ENCODE results near the gene MICALL2. TPM values are rescaled to one million over a fixed set of nuclear protein-coding genes. Genes with fewer than 3 reads are reported as not detected.

The MICALL2 gene
- total RNA-seq, 2 donors from 2014 or later, result 1.8 to 5.1 TPM

- no peak for ATAC-seq (replicated peaks)
- Mint-ChIP-seq H3K9me3 (peaks cover 3% of the 10 kb centered on the region), H3K36me3 (ENCODE audit: low read depth) (no peaks in the 10 kb centered on the region), H3K27ac (no peak overlapping the region), H3K4me3 (no peak overlapping the region), H3K27me3 (peaks cover 43% of the 10 kb centered on the region), H3K4me1 (peaks cover 7% of the 10 kb centered on the region)
Measured at GRCh38 chr7:1402791-1403637, 56.3 kb downstream of the MICALL2 start.

DNA sequence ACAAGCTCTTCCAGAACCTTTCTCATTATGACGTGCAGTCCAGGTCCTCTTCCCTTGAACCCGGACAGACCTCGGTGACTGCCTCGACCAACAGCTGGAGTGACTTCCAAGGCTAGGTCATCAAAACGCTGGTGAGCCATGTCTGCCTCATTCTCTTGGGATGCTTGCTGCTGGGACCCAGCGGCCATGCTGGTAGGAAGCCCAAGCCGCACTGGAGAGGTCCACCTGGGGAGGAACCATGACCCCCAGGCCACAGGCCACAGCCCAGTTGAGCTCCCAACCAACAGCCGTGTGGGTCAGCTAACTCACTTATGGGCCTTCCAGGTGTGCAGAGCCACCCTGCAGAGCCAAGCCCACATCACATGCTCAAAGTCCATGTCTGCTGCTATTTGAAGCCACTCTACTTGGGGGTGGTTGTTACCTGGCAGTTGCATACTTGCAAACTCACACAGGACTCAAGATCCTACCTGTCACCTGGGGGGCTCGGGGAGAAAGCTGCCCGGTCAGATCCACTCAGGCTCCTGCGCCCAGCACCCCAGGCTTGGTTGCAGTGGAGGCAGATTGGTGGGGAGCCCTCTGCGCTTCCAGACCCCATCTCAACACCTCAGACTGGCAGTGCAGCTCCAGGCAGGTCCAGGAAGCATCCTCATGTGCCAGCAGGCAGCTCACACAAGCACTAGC lies 57.0 kb downstream of the MICALL2 start:
- no peak overlapping the region for H3K4me3 Mint-ChIP-seq
- H3K4me1 Mint-ChIP-seq, result peaks cover 7% of the 10 kb centered on the region
- H3K27me3 Mint-ChIP-seq, result peaks cover 48% of the 10 kb centered on the region
- no peak overlapping the region for H3K27ac Mint-ChIP-seq
- peaks cover 3% of the 10 kb centered on the region for H3K9me3 Mint-ChIP-seq
- no peaks in the 10 kb centered on the region for H3K36me3 Mint-ChIP-seq (ENCODE audit: low read depth)
- no peak for ATAC-seq (replicated peaks)

- Mint-ChIP-seq H3K36me3 (ENCODE audit: low read depth) (no peaks in the 10 kb centered on the region), H3K4me1 (peaks cover 7% of the 10 kb centered on the region), H3K9me3 (peaks cover 3% of the 10 kb centered on the region), H3K27me3 (peaks cover 50% of the 10 kb centered on the region), H3K27ac (no peak overlapping the region), H3K4me3 (no peak overlapping the region)
- no peak for ATAC-seq (replicated peaks)
Measured at GRCh38 chr7:1401011-1401410, 58.3 kb downstream of the MICALL2 start.

- Mint-ChIP-seq H3K4me1 (peaks cover 7% of the 10 kb centered on the region), H3K27me3 (peaks cover 50% of the 10 kb centered on the region), H3K27ac (no peak overlapping the region), H3K4me3 (no peak overlapping the region), H3K36me3 (ENCODE audit: low read depth) (no peaks in the 10 kb centered on the region), H3K9me3 (peaks cover 3% of the 10 kb centered on the region)
- no peak for ATAC-seq (replicated peaks)
Measured at GRCh38 chr7:1400371-1400770, 58.9 kb downstream of the MICALL2 start.

DNA sequence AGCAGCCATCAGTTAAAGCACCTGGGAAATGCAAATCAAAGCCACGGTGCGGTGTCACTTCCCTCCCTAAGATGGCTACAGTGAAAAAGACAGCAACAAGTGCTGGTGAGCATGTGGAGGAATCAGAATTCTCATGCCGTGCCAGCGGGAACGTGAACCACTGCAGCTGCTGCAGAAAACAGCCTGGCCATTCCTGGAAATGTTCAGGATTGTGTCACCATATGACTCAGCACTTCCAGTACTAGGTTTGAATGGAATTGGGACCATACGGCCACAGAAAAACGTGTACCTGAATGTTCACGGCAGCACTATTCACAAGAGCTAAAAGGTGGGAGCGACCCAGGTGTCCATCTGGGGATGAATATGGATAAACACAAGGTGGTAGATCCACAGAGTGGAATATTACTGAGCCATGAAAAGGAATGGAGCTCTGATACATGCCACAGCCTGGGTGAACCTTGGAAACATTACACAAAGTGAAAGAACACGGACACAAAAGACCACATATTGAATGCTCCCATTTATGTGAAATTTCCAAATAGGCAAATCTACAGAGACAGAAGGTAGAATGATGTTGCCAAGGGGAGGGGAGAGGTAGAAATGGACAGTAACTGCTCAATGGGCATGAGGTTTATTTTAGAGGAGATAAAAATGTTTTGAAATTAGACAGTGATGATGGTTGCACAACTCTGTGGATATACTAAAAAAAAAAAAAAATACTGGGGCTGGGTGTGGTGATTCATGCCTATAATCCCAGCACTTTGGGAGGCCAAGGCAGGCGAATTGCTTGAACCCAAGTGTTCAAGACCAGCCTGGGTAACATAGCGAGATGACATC lies 61.6 kb downstream of the MICALL2 start:
- Mint-ChIP-seq H3K27me3 (peaks cover 38% of the 10 kb centered on the region), H3K27ac (no peak overlapping the region), H3K4me1 (no peaks in the 10 kb centered on the region), H3K4me3 (no peak overlapping the region), H3K36me3 (ENCODE audit: low read depth) (no peaks in the 10 kb centered on the region), H3K9me3 (peaks cover 3% of the 10 kb centered on the region)
- ATAC-seq (replicated peaks), result no peak

DNA sequence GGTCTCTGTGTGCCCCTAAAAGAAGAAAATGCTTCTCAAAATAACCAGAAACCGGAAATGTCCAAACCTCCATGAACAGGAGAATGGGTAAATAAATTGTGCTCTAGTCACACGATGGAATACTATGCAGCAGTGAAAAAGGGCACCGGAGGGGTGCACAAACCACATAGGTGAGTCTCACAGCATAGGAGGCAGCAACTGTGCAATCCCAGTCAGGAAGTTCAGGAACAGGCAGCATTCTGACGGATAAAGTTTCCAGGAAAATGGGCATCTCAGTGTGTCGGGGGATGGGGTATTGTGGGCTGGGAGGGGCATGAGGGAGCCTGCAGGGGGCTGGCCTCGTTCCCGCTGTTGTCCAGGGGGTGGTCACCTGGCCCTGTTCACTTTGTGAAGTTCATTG lies 63.1 kb downstream of the MICALL2 start:
- Mint-ChIP-seq H3K9me3 (no peaks in the 10 kb centered on the region), H3K36me3 (ENCODE audit: low read depth) (no peaks in the 10 kb centered on the region), H3K27me3 (peaks cover 27% of the 10 kb centered on the region), H3K4me1 (no peaks in the 10 kb centered on the region), H3K4me3 (no peak overlapping the region), H3K27ac (no peak overlapping the region)
- ATAC-seq (replicated peaks), result no peak

DNA sequence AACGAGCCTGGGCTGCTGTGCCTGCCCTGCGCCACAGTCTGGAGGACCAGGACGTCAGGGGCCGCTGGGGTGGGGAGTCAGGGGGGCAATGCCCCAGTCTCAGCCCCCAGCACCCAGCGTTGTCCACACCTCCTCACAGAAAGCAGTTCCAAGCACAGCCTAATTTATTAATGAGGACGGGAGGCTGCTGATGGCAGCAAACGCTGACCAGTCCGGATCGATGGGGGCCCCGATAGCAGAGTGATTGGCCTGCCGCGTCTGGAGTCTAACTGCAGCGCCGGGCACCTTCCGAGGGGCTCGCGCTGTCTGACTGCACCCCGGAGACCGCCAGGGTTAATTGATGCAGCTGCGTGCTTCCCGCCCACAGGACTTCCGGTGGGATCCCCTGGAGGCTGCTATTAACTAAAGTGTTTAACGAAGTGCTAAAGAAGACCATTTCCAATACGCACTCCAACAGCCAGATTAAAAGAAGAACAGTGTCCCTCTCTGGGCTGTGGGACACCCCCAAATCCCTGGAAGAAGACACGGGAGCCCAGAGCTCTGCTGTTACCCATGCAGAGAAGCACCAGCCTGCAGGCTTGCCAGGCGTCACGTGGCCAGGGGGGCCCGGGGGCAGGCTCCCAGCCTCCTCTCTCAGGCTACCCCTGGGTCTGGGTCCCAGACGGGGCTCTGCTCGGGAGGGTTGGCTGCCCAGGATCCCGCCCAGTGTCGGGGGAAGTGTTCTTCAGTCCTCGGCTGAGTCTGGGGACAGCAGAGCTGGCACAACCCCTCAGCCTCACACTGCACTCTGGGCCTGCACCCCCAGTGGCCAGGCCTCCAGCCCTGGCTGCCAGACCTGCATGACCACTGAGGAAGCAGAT lies 63.8 kb downstream of the MICALL2 start:
- ATAC-seq (replicated peaks), result no peak
- Mint-ChIP-seq H3K36me3 (ENCODE audit: low read depth) (no peaks in the 10 kb centered on the region), H3K9me3 (no peaks in the 10 kb centered on the region), H3K27ac (no peak overlapping the region), H3K27me3 (peaks cover 22% of the 10 kb centered on the region), H3K4me1 (no peaks in the 10 kb centered on the region), H3K4me3 (no peak overlapping the region)

DNA sequence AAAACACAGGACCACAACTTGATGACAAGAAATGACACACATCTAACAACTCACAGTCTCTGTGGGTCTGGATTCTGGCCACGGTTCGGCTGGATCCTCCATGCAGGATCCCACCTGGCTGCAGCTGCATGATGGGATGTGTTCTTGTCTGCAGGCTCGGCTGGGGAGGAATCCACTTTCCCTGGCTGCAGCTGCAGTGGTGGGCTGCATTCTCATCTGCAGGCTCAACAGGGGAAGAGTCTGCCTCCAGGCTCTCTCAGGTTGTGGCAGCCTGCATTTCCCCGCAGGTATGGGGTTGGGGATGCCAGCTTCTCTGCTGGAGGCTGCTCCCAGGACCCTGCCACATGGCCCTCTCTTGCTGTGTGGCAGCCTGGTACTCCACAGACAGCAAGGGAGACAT lies 64.9 kb downstream of the MICALL2 start:
- ATAC-seq (replicated peaks), result no peak
- peaks cover 21% of the 10 kb centered on the region for H3K27me3 Mint-ChIP-seq

DNA sequence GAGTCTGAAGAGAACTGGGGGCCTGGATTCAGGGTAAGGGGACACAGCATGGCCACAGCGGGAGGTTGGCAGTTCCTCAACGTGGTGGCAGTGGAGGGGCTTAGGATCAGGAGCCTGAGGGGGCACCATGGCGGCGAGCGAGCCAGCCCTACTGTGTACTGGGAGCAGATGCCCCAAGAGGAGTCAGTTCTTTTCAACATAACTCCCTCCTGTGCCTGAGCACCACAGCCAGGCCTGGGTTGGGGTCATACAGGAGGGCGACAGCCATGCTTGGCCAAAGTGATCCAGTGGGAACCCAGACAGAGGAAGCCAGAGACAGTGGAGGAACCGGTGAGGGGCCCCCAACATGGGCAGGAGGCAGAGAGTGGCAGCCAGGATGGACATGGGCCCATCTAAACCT lies 65.8 kb downstream of the MICALL2 start:
- Mint-ChIP-seq H3K36me3 (ENCODE audit: low read depth) (no peaks in the 10 kb centered on the region), H3K4me3 (no peak overlapping the region), H3K27ac (no peak overlapping the region), H3K27me3 (peaks cover 19% of the 10 kb centered on the region), H3K9me3 (no peaks in the 10 kb centered on the region), H3K4me1 (no peaks in the 10 kb centered on the region)
- ATAC-seq (replicated peaks), result no peak

More for the DNA sequence above, 64.9 kb downstream of the MICALL2 start:
- Mint-ChIP-seq H3K27ac (no peak overlapping the region), H3K36me3 (ENCODE audit: low read depth) (no peaks in the 10 kb centered on the region), H3K9me3 (no peaks in the 10 kb centered on the region), H3K4me3 (no peak overlapping the region), H3K4me1 (no peaks in the 10 kb centered on the region)

DNA sequence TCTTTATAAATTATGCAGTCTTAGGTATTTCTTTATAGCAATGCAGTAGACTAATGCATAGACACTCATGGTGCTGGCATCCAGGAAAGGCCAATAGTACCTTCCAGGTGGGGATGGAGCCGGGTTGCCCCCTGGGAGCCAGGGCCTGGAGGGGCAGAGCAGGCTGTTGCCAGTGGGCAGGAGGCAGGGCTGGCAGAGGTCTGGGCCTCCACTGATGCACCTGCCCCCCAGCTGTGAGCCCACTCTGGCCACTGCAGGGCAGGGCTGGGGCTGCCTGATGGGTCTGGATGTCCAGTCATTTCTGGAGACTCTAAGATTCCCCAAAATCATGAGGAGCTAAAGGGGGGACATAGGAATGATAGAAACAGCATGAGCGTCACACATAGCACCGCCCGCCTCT lies 66.7 kb downstream of the MICALL2 start:
- no peak for ATAC-seq (replicated peaks)
- Mint-ChIP-seq H3K36me3 (ENCODE audit: low read depth) (no peaks in the 10 kb centered on the region), H3K4me3 (no peak overlapping the region), H3K27me3 (peaks cover 14% of the 10 kb centered on the region), H3K4me1 (no peaks in the 10 kb centered on the region), H3K9me3 (no peaks in the 10 kb centered on the region), H3K27ac (no peak overlapping the region)

GRCh38 chr7:1391449-1391848 lies 67.8 kb downstream of the MICALL2 start:
- H3K27me3 Mint-ChIP-seq, result peaks cover 8% of the 10 kb centered on the region
- H3K9me3 Mint-ChIP-seq, result no peaks in the 10 kb centered on the region
- no peak overlapping the region for H3K27ac Mint-ChIP-seq
- no peak for ATAC-seq (replicated peaks)
- H3K4me3 Mint-ChIP-seq, result no peak overlapping the region
- H3K36me3 Mint-ChIP-seq (ENCODE audit: low read depth), result no peaks in the 10 kb centered on the region
- no peaks in the 10 kb centered on the region for H3K4me1 Mint-ChIP-seq

DNA sequence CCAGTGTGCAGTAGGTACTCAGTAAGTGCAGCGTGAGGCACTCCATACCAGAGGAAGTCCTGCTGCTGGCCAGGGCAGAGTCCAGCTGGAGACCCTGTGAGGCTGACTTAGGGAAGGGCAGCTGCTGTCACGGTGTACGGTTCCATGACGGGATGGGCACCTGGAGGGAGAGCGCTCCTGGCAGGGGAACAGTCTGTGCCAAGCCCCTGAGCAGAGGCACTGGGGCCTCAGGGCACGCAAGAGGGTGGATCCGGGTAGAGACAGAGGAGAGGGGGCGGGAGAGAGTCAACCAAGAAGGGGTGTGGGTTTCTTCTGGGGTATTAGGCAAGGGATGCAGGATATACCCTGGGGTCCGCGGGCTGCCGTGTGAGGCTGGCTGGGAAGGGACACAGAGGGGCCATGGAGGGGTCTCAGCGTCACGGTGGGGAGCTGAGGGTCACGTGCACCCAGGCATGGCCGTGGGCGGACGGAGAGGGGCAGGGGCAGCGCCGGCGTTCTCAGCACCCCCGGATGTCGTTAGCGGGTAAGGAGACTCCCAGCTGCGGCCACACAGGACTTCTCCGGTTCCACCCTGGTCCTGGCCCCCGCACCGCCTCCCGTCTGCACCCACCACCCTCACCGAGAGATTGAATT lies 70.5 kb downstream of the MICALL2 start:
- no peak for ATAC-seq (replicated peaks)
- Mint-ChIP-seq H3K27ac (no peak overlapping the region), H3K27me3 (peaks cover 16% of the 10 kb centered on the region), H3K9me3 (no peaks in the 10 kb centered on the region), H3K36me3 (ENCODE audit: low read depth) (no peaks in the 10 kb centered on the region), H3K4me1 (peaks cover 7% of the 10 kb centered on the region), H3K4me3 (no peak overlapping the region)

DNA sequence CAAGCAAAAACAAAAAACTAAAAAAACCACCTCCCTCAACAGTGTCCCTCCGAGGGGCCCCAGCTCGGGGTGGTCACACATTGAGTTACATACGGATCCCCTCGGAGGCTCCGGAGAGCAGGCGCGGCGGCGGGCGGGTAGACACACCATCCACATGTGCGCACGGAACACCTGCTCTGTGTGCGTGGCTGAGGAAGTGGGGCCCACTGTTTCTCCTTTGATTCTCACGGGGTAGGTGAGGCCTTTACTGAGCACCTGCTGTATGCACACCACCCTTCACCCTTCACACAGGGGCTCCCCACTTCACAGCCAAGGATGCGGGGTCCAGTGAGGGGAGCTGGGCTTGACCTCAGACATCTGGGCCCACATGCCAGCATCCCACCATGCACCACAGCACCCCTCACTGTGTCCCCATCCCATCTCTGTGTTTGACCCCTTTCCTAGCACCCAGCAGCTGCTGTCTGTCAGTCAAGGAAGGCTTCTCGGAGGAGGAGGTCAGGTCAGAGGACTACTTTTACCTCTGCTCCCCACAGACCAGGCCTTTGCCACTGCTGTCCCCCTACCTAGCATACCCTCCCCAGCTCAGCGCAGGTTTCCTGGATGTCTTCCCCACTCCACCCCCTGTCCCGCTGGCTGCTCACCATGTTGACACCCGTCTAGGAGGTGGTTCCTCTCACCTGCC lies 71.1 kb downstream of the MICALL2 start:
- Mint-ChIP-seq H3K4me1 (peaks cover 7% of the 10 kb centered on the region), H3K36me3 (ENCODE audit: low read depth) (no peaks in the 10 kb centered on the region), H3K27me3 (peaks cover 16% of the 10 kb centered on the region), H3K9me3 (no peaks in the 10 kb centered on the region), H3K4me3 (no peak overlapping the region), H3K27ac (no peak overlapping the region)
- no peak for ATAC-seq (replicated peaks)
